Ammon's horn (tissue), 1 donor: ENCODE data around the gene TCTN1.

ENCODE experiments used
- DNase-seq: peaks from one replicate; pipeline ENCODE4 v3.0.0-alpha.2; 2016; ENCODE audit warnings: low spot score

The TCTN1 gene

GRCh38 chr12:110683888-110684287 lies 70.0 kb downstream of the TCTN1 start:
- no peak for DNase-seq

GRCh38 chr12:110684312-110684836 lies 70.4 kb downstream of the TCTN1 start:
- no peak for DNase-seq

- DNase-seq: no peak
Measured at GRCh38 chr12:110686294-110686903, 72.5 kb downstream of the TCTN1 start.

- DNase-seq: no peak
Measured at GRCh38 chr12:110687396-110688169, 73.7 kb downstream of the TCTN1 start.

- peak; percentile 49 for DNase-seq
Measured at GRCh38 chr12:110688446-110689280, 74.7 kb downstream of the TCTN1 start, which contains the start of gene HVCN1. HVCN1 (minus strand) TSS chr12:110689115; CDS start chr12:110683245, 5,870 bp downstream.

- DNase-seq: peak; percentile 31
Measured at GRCh38 chr12:110689281-110690126, 75.6 kb downstream of the TCTN1 start.

GRCh38 chr12:110690127-110690430 lies 76.2 kb downstream of the TCTN1 start:
- DNase-seq: no peak

GRCh38 chr12:110693731-110694130 lies 79.8 kb downstream of the TCTN1 start:
- peak; percentile 52 for DNase-seq

- peak; percentile 67 for DNase-seq
Measured at GRCh38 chr12:110694330-110694901, 80.5 kb downstream of the TCTN1 start.

- no peak for DNase-seq
Measured at GRCh38 chr12:110696283-110696682, 82.4 kb downstream of the TCTN1 start.

GRCh38 chr12:110697236-110697635 lies 83.3 kb downstream of the TCTN1 start:
- DNase-seq: no peak

GRCh38 chr12:110698171-110698902 lies 84.4 kb downstream of the TCTN1 start:
- peak; percentile 77 for DNase-seq
